K562 (cell line): ENCODE measurements around the gene RNU6-1. TPM values are rescaled to one million over a fixed set of nuclear protein-coding genes. Genes with fewer than 3 reads are reported as not detected.

ENCODE experiments used
- CTBP1 ChIP-seq: fragments of 450-650 bp; IDR thresholded peaks from 2 replicates; pipeline ENCODE4 v1.6.1; 2016; ENCODE audit warnings: borderline replicate concordance
- FOXK2 ChIP-seq, 2 experiments: fragments of 450-650 bp; IDR thresholded peaks in 1 of 2; conservative IDR thresholded peaks in 1 of 2; 2 replicates each; pipeline ENCODE4 v1.6.1; 2016; ENCODE audit warnings: low read depth in 2 of 2, mild to moderate bottlenecking in 1 of 2
- FOXP1 ChIP-seq: sonication (generic); formaldehyde crosslinking; IDR thresholded peaks from 2 replicates; pipeline ENCODE4 v1.8.0; 2022; ENCODE audit warnings: mild to moderate bottlenecking, missing genetic modification reagents
- GABPB1 ChIP-seq: sonication (generic); formaldehyde crosslinking; IDR thresholded peaks from 2 replicates; pipeline ENCODE4 v1.8.0; 2022; ENCODE audit warnings: mild to moderate bottlenecking, missing genetic modification reagents
- HMGN3 ChIP-seq: IDR thresholded peaks from 2 replicates; pipeline ENCODE4 v1.6.1; 2011; ENCODE audit warnings: borderline replicate concordance, low read depth, mild to moderate bottlenecking, mixed read lengths, low read length; ENCODE audit not compliant: insufficient read length; ENCODE audit errors: extremely low read depth
- KDM4B ChIP-seq, 2 experiments: fragments of 450-650 bp in 1 of 2; sonication (generic) in 1 of 2; IDR thresholded peaks; 2 replicates each; pipeline ENCODE4 v1.6.1; 2016 to 2017; ENCODE audit warnings: borderline replicate concordance in 2 of 2, antibody characterized with exemption in 1 of 2, low read depth in 1 of 2, mild to moderate bottlenecking in 1 of 2
- RAD21 ChIP-seq, 2 experiments: fragments of 250-450 bp in 1 of 2; fragments of 450-650 bp in 1 of 2; sonication (Bioruptor Pico) in 1 of 2; formaldehyde crosslinking in 1 of 2; IDR thresholded peaks in 1 of 2; conservative IDR thresholded peaks in 1 of 2; 2 replicates each; pipeline versions ENCODE4 v1.4.0 to v1.8.0; 2020 to 2022; ENCODE audit warnings: mild to moderate bottlenecking in 2 of 2, moderate library complexity in 1 of 2
- RB1 ChIP-seq: fragments of 450-650 bp; IDR thresholded peaks from 2 replicates; pipeline ENCODE4 v1.6.1; 2017; ENCODE audit warnings: low read depth, mild to moderate bottlenecking
- TEAD1 ChIP-seq, 2 experiments: fragments of 450-650 bp in 1 of 2; sonication (generic) in 1 of 2; formaldehyde crosslinking; IDR thresholded peaks; 2 replicates each; pipeline versions ENCODE4 v1.4.0 to v1.8.0; 2020 to 2022; ENCODE audit warnings: mild to moderate bottlenecking in 2 of 2, missing genetic modification reagents in 1 of 2
- polyA plus RNA-seq, 8 experiments: library from polyadenylated mRNA; depleted of rRNA in 4 of 8; stranded (reverse) in 5 of 8; unstranded in 3 of 8; fragments of >200 nt; fragmentation: Nextera tagmentation in 2 of 8; fragmentation: Illumina TruSeq in 1 of 8; extraction: Ambion mirVana in 2 of 8; extraction: Trizol in 1 of 8; gene quantifications; 2 replicates each; pipeline versions ENCODE4 v1.2.1 to v1.2.3, GENCODE V29; 2011 to 2014; ENCODE audit warnings: inconsistent platforms in 1 of 8, missing spikeins in 1 of 8
- total RNA-seq, 7 experiments: library from RNA; depleted of rRNA in 6 of 7; stranded (reverse); fragments of >200 nt in 6 of 7; fragmentation: Illumina TruSeq in 2 of 7; extraction: Trizol in 2 of 7; gene quantifications; 2 replicates each; pipeline versions ENCODE4 v1.2.1 to v1.2.3, GENCODE V29; 2011 to 2021; ENCODE audit warnings: low replicate concordance in 1 of 7
- TF ChIP-seq, protein P1 (sequence below): fragments of 450-650 bp; formaldehyde crosslinking; IDR thresholded peaks from 2 replicates; pipeline ENCODE4 v1.4.0; 2020; ENCODE audit warnings: mild to moderate bottlenecking, moderate library complexity
- TF ChIP-seq, protein P2 (sequence below), 2 experiments: fragments of 450-650 bp; conservative IDR thresholded peaks; 2 replicates each; pipeline ENCODE4 v1.6.1; 2017; ENCODE audit warnings: mild to moderate bottlenecking in 2 of 2, moderate library complexity in 2 of 2
- TF ChIP-seq, protein P3 (sequence below): sonication (generic); formaldehyde crosslinking; IDR thresholded peaks from 2 replicates; pipeline ENCODE4 v1.8.0; 2022; ENCODE audit warnings: missing genetic modification reagents, mild to moderate bottlenecking, moderate library complexity, borderline replicate concordance

Gene RNU6-1
- total and polyA plus RNA-seq, 9 of the 15 experiments (the other 6 are each of a cell fraction or from before 2014, with no cell fraction given), result not detected

DNA sequence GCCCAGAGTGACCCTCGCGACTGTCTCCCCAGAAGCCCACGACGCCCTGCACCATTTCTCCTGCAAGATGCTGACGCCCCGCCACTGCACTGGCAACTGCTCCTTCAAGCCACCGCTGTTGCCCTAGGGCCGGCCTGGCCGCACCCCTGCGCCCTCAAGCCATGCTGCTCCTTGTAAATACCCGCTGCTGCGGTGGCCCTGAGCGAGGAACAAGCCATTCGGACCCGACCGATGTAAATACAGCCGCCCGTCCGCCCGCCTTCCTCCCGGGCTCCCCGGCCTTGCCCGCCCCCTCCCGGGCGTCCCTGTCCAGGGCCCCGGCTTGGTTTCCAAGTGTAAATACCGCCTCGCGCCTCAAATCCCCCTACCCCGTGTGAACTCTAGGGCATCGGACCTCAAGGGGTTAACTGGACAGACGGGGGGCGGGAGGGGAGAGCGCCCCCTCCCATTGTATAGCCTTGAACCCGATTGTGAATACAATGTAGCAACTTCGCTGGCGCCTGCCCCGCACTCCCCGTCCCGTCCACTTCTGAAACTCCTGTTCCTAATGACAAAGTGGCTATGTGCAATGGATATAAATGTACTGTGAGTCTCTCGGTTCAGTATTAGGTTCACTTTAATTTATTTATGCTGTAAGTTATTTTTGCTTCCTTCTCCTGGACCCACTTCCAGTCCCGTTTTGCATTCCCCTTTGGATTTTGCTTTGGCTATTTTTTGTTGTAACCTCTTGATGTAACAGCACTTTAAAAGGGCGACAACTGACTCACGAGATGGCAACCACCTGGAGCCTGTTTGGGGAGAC is 5.9 kb downstream of the RNU6-1 start (continued):
- TF ChIP-seq, protein P1, sequence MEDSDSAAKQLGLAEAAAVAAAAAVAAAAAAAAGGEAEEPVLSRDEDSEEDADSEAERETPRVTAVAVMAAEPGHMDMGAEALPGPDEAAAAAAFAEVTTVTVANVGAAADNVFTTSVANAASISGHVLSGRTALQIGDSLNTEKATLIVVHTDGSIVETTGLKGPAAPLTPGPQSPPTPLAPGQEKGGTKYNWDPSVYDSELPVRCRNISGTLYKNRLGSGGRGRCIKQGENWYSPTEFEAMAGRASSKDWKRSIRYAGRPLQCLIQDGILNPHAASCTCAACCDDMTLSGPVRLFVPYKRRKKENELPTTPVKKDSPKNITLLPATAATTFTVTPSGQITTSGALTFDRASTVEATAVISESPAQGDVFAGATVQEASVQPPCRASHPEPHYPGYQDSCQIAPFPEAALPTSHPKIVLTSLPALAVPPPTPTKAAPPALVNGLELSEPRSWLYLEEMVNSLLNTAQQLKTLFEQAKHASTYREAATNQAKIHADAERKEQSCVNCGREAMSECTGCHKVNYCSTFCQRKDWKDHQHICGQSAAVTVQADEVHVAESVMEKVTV (CRISPR knock-in tag), result peak; percentile 75
- TF ChIP-seq FOXP1 (CRISPR knock-in tag) (peak; percentile 58; the same call in 1 of the 2 replicates), RAD21 (CRISPR knock-in tag; conservative IDR thresholded peaks at IDR 0.05 in 1 of 2, IDR thresholded peaks at IDR 0.05 in 1 of 2) (peak; percentile 90 to 91), FOXK2 (conservative IDR thresholded peaks at IDR 0.05 in 1 of 2, IDR thresholded peaks at IDR 0.05 in 1 of 2; ENCODE audit: low read depth in 2 of 2) (peak; percentile 86 to 90), TEAD1 (CRISPR knock-in tag; IDR thresholded peaks at IDR 0.05) (0 out of 4 replicates have a peak, but pooled peaks of 1 of the 2 experiments have one; percentile 54), RB1 (peak; percentile 78), GABPB1 (CRISPR knock-in tag) (0 out of 2 replicates have a peak, but pooled peaks have one; percentile 22), KDM4B (IDR thresholded peaks at IDR 0.05; ENCODE audit: borderline replicate concordance in 2 of 2, low read depth in 1 of 2) (no peak), HMGN3 (peak; percentile 26), CTBP1 (peak; percentile 43; the same call in 1 of the 2 replicates)
- TF ChIP-seq, protein P2, sequence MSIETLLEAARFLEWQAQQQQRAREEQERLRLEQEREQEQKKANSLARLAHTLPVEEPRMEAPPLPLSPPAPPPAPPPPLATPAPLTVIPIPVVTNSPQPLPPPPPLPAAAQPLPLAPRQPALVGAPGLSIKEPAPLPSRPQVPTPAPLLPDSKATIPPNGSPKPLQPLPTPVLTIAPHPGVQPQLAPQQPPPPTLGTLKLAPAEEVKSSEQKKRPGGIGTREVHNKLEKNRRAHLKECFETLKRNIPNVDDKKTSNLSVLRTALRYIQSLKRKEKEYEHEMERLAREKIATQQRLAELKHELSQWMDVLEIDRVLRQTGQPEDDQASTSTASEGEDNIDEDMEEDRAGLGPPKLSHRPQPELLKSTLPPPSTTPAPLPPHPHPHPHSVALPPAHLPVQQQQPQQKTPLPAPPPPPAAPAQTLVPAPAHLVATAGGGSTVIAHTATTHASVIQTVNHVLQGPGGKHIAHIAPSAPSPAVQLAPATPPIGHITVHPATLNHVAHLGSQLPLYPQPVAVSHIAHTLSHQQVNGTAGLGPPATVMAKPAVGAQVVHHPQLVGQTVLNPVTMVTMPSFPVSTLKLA (conservative IDR thresholded peaks at IDR 0.05), result peak; percentile 36 to 62; a peak in 2 of 4 replicates
- TF ChIP-seq, protein P3, sequence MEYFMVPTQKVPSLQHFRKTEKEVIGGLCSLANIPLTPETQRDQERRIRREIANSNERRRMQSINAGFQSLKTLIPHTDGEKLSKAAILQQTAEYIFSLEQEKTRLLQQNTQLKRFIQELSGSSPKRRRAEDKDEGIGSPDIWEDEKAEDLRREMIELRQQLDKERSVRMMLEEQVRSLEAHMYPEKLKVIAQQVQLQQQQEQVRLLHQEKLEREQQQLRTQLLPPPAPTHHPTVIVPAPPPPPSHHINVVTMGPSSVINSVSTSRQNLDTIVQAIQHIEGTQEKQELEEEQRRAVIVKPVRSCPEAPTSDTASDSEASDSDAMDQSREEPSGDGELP (CRISPR knock-in tag), result peak; percentile 40; the same call in 1 of the 2 replicates
